Measurements from ENCODE around the gene MYO5A.
"Not testable (repeated sequence)": the region's sequence is repeated elsewhere in the genome, so short reads cannot be mapped to it uniquely, and the experiment has no call there.

Gene MYO5A

GRCh38 chr15:52528564-52529340, at the start of gene MYO5A:
Gene MYO5A (minus strand): TSS chr15:52528880. CDS start chr15:52528806, 74 bp downstream.
- DNase-seq (ENCODE audit: low read depth), result peak; percentile 76

- DNase-seq (ENCODE audit: low read depth), result no peak
Measured at GRCh38 chr15:52576692-52577091, 48.0 kb upstream of the MYO5A start.

DNA sequence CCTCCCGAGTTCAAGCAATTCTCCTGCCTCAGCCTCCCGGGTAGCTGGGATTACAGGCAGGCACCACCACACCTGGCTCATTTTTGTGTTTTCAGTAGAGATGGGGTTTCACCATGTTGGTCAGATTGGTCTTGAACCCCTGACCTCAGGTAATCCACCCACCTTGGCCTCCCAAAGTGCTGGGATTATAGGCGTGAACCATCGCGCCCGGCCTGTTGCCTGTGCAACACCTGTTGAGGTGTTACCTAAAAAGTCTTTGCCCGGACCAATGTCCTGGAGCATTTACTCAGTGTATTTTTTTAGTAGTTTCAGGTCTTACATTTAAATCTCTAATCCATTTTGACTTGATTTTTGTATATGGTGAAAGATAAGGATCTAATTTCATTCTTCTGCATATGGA, 46.9 kb upstream of the MYO5A start:
- DNase-seq (ENCODE audit: low read depth), result not testable (repeated sequence)

DNA sequence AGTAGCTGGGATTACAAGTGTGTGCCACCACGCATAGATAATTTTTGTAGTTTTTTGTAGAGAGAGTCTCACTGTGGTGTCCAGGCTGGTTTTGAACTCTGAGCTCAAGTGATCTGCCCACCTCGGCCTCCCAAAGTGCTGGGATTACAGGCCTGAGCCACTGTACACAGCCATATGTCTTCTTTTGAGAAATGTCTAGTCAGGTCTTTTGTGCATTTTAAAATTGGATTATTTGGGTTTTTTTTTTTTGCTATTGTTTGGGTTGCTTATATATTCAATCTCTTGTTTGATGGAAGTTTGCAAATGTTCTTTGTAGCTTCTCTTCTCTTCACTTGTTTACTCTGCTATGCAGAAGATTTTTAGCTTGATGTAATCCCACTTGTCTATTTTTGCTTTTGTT, 46.4 kb upstream of the MYO5A start:
- DNase-seq (ENCODE audit: low read depth), result no peak

DNA sequence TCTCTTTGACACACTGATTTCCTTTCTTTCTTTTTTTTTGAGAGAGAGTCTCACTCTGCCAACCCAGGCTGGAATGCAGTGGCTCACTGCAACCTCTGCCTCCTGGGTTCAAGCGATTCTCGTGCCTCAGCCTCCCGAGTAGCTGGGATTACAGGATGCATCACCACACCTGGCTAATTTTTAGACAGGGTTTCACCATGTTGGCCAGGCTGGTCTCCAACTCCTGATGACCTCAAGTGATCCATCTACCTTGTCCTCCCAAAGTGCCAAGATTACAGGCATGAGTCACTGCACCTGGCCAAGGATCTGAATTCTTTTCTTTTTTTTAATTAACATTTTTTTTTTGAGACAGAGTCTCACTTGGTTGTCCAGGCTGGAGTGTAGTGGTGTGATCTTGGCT, 45.9 kb upstream of the MYO5A start:
- DNase-seq (ENCODE audit: low read depth), result not testable (repeated sequence)

DNA sequence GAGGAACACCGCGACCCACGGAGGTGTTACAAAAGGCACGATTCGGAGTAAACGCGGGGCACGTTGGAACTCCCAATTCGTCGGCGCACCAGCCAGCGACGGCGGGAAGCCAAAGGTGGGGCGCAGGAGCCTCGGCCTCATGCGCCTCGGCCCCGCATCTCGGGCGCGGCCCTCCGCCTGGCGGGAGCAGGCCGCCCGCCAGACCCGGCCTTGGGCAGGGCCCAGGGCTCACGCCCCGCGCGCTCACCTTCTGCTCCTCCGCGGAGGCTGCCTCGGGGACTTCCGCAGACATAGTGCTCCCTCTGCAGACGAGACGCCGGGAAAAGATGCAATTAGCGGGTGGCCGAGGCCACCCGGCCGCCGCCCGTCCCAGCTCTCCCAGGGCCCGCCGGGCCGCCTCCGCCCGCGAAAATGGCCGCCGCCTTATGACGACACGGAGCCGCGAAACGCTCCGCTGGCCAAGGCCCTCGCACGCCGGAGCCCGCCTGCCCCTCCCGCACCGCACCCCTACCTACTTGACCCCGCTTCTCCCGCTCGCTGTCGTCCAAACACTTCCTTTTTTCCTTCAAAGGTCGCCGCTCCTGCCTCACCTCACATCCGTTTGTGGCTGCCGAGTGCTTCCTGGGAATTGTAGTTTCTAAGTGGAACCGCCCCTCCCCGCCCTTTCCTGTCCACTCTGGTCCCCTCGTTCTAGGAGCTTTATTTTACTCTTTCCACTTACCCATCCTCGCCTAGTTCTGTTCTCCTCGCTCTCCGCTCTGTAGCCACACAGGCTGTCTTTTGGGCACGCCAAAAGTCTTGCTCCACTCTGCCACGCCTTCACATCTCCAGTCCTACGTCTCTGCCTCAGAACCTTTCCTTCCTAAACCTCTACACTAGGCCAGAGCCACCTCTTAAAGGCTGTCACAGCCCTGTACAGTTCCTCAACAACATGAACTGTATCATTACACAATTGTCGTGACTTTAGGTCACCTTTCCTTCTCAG, 40.2 kb upstream of the MYO5A start, which contains the start of gene ARPP19:
Gene ARPP19, minus strand, starts transcription at position 430 of the 985 bp plus-strand sequence. Its CDS starts 138 bp downstream, at position 292.
- DNase-seq (ENCODE audit: low read depth), result peak; percentile 64

DNA sequence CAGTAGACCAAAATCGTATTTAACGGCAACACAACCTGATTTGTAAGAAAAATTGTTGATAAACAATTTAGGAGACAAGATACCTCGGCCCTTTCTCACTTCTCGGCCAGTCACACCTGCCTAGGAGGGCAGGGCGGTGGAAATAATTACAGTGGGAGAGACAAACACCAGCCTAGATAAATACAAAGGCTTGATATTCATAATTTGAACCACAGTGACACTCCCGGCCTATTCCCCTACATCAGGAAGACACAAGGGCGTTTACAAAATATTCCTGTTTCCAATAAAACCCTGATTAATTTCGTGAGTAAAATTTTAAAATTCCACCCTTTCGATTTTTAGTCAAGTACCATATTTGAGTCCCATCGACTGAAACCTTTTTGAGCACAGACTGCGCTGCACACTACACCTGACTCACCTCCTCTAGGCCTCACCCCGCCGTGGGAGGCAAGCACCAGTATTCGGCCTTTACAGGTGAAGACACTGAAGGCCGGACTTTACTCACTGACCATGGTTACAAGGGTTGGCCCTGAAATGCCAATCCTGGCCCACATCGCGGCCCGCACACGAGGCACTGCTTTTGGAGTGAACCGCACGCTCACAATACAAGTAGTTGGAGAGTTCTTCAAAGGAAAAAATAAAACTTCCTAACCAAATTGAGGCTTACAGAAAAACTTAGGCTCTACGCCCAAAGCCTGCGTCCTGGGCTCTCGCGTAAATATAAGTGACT, 39.4 kb upstream of the MYO5A start:
- DNase-seq (ENCODE audit: low read depth), result peak; percentile 10

DNA sequence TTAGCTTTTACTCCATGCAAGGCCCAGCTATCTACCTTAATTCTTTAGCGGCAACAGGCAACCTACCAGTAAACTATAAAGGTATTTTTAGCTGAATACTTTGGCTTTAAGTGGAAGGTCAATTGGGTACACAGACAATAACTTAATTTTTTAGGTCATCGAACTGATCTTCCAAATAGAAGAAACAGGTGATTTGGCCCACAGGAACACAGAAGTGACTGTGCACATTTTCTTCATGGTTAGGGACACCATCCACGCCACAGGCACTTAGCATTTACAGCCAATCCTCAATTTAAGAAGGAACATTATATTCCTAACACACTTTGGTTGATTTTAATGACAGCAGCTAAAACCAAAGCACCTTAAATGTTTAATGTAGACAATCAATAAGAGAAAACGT, 38.2 kb upstream of the MYO5A start:
- DNase-seq (ENCODE audit: low read depth), result no peak

DNA sequence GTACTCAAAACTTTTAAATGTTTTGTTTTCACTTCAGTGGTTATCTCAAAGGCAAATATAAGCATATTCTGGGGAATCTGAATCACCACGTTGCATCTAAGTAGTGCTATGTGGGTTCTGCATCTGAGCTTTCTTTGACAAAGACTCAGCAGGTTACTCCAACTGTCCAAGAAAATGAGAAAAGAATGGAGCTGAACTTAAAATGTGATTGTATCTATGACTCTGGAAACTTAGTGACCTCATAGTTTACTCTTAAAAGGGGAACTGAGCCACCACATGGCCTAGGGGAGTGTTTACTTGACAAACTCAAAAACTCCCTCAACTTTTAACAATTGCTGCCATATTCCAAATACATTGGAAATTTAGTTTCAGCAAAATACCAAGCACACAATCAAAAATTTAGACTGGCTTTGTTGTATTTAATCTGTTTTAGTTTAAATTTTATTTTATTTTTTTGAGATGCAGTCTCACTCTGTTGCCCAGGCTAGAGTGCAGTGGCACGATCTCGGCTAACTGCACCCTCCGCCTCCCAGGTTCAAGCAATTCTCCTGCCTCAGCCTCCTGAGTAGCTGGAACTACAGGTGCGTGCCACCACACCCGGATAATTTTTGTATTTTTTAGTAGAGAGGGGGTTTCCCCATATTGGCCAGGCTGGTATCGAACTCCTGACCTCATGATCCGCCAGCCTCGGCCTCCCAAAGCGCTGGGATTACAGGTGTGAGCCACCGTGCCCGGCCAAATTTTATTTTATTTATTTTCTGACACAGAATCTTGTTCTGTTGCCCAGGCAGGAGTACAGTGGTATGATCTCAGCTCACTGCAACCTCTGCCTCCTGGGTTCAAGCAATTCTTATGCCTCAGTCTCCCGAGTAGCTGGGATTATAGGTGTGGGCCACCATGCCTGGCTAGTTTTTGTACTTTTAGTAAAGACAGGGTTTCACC, 37.0 kb upstream of the MYO5A start:
- DNase-seq (ENCODE audit: low read depth), result not testable (repeated sequence)

DNA sequence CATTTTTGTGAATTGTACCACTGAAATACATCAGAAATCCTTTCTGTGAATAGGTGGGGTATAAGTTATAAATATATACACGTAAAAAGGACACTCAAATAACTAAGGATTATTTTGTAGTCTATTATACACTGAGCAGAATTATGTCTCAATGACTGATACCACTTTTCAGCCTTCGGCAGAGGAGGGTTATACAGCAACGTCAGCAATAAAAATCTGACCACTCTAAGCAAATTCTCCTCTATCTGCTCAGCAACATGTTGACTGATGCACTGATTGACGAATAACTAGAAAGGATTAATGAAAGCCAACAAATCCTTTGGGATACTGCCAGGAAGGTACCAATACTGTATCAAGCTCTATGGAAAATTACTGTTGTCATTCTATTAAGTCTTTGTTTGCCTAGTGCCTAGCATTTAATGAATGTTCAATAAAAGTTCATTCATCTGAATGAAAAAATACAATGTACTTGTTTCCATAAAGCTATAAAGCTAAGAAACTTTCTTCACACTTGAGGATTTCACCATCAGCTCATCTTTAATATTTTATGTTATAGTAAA, 34.9 kb upstream of the MYO5A start:
- DNase-seq (ENCODE audit: low read depth), result no peak

GRCh38 chr15:52559575-52559974, 30.9 kb upstream of the MYO5A start:
- no peak for DNase-seq (ENCODE audit: low read depth)

GRCh38 chr15:52559022-52559421, 30.3 kb upstream of the MYO5A start:
- DNase-seq (ENCODE audit: low read depth), result no peak

DNA sequence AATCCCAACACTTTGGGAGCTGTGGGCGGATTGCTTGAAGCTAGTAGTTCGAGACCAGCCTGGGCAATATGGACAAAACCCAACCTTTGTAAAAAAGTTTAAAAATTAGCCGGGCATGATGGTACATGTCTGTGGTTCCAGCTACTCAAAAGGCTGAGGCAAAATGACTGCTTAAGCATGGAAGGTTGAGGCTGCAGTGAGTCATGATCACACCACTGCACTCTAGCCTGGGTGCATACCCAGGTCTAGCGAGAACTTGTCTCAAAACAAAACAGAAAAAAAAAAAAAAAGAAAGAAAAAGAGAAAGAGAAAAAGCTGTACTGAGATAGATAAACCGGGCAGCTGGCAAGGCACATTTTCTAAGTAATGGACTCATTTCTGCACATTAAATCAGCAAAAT, 29.5 kb upstream of the MYO5A start:
- no peak for DNase-seq (ENCODE audit: low read depth)

DNA sequence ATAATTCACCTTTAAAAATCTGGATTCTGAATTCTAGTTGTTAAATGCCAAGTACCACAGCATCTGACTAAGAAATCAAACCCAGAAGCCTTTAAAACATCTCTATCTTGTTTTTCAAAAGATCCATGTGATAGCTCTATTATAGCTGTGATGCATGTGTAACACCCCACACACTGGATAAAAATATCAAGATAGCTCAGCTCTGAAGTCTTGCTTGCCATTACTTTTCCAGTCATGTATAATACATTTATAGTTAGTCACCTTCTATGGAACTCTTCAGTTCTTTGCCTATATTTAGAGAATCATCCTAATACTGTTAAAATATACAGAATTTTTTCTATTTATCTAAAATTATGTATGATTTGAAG, 28.6 kb upstream of the MYO5A start:
- DNase-seq (ENCODE audit: low read depth), result no peak

DNA sequence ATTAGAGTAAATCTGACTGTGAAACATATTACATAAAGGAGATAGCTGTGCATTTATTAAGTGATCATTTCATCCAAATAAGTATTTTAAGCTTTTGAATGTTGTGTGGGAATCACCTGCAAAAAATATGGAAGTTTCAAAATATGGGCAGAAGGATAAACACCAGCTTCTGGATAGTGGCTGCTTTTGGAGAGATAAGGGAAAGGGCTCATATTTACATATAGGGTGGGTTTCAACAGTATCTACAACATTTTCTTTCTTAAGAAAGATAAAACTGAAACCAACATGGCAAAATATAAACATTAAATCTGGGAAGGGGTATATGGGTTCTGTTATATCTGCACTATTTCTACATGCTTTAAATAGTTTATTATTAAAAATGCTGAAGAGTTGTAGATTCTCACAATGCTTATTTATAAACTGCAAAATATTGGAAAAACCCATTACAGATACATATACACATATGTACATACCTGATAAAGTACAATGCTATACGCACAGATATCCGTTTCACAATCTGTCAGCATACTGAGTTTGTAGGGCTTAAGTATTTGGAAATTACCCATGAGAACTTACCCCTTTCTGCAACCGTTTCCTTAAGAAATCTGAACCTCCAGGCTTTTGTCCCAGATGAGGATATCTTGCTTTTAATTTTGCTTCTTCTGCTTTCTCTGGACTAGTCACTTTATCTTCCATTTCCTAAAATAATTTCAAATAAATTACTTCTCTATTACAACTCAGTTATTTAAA, 28.0 kb upstream of the MYO5A start:
- no peak for DNase-seq (ENCODE audit: low read depth)

GRCh38 chr15:52552303-52552702, 23.6 kb upstream of the MYO5A start:
- DNase-seq (ENCODE audit: low read depth), result no peak

GRCh38 chr15:52551762-52552161, 23.1 kb upstream of the MYO5A start:
- DNase-seq (ENCODE audit: low read depth), result no peak

GRCh38 chr15:52551186-52551585, 22.5 kb upstream of the MYO5A start:
- not testable (repeated sequence) for DNase-seq (ENCODE audit: low read depth)

DNA sequence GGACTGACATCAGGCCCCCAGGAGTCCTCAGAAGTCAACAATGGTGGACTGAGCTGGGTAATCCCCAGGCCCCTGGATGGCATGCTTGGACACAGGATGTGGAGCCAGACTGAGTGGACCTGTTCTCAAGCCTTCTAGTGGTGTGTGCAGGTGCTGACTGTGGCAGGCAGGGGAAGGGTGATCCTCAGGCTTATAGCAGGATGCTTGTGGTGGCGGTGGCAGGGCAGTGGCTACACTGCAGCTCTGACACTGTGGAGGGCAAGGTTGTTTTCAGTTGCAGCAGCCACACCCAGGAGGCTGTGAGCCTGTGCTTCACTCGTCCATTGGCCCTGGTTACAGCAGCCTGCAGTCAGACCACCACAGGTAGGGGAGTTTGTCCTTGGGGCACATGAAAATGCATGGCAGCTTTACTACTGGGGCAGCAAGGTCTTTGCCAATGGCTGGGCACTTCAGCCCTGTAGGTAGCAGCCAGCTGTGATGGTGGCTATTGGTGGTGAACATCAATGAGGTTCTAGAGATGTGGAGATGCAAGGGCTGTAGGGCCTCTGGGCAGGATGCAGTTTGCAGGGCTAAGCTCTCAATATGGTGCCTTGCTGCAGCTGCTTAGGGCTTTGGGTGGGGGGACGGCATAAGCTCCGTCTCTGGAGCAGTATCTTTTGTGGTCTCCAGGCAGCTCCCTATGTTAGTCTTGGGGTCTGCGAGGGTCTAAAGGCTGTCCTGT, 17.5 kb upstream of the MYO5A start:
- DNase-seq (ENCODE audit: low read depth), result no peak

Data from activated T-helper 1 cell treated with Interleukin-2 at 50 U/mL for 16 hours (primary cell).